GM19455 (cell line): ENCODE data around the gene NAA38.

Experiments used
- ATAC-seq: cut with Tn5 transposase; IDR thresholded peaks from one replicate; pipeline ENCODE4 v1.9.1; 2021; ENCODE audit not compliant: unreplicated experiment

The NAA38 gene

GRCh38 chr17:7856811-7857712, at the start of gene NAA38:
NAA38 (minus strand) TSS chr17:7857559; CDS start chr17:7857463, 96 bp downstream.
- peak; percentile 71 for ATAC-seq

GRCh38 chr17:7903154-7904103, 46.1 kb upstream of the NAA38 start:
- no peak for ATAC-seq

DNA sequence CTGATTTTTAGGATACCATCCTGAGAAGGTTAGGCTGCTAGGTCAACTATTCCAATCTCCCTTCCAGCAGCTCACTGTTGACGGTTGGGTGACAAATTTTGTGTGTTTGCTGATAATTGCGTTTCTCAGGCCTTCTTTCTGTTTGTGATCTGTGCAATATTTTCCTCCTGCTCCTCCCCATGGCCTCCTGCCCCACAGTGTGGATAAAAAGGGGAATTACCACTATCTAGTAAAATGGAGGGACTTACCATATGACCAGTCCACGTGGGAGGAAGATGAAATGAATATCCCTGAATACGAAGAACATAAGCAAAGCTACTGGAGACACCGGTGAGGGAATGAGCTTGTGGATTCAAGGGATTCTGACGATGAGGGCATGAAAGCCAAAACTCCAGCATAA, 40.4 kb upstream of the NAA38 start:
- no peak for ATAC-seq

GRCh38 chr17:7897090-7897489, 39.7 kb upstream of the NAA38 start:
- ATAC-seq: no peak

DNA sequence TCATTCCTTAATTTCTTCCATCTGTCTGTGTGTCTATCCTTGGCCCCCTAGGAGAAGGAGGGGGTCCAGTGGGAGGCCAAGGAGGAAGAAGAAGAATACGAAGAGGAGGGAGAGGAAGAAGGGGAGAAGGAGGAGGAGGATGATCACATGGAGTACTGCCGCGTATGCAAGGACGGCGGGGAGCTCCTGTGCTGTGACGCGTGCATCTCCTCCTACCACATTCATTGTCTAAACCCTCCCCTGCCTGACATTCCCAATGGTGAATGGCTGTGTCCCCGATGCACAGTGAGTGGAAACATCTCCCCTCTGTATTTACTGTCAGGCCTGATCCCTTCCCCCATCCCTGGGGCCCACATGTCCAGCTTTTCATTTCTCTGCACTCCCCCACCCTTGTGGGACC, 37.5 kb upstream of the NAA38 start:
- ATAC-seq: no peak

- no peak for ATAC-seq
Measured at GRCh38 chr17:7894226-7894625, 36.9 kb upstream of the NAA38 start.

DNA sequence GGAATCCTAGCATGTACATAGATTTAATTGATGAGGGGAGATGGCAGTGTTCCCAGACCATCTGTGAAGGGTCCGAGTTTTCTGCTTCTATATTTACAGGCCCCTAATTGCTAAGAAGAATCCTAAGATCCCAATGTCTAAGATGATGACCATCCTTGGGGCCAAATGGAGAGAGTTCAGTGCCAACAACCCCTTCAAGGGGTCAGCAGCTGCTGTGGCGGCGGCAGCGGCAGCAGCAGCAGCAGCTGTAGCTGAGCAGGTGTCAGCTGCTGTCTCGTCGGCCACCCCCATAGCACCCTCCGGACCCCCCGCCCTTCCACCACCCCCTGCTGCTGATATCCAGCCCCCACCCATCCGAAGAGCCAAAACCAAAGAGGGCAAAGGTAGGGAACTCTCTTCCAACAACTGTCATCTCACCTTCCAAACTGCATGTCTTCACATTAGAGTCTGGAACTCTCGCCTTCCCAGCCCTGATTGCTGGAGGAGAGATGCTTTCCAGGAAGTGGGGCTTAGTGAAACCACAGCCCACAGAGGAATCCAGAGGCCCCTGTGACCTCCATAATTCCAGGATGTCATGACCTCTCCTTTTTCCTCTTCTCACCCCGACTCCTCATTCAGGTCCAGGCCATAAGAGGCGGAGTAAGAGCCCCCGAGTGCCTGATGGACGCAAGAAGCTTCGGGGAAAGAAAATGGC, 36.0 kb upstream of the NAA38 start:
- ATAC-seq: no peak

GRCh38 chr17:7889166-7889955, 32.0 kb upstream of the NAA38 start:
- ATAC-seq: no peak

GRCh38 chr17:7888184-7888920, 31.0 kb upstream of the NAA38 start, which contains the start of gene CHD3:
CHD3 (plus strand) TSS chr17:7888789; CDS start chr17:7889001, 212 bp downstream.
- ATAC-seq: no peak

DNA sequence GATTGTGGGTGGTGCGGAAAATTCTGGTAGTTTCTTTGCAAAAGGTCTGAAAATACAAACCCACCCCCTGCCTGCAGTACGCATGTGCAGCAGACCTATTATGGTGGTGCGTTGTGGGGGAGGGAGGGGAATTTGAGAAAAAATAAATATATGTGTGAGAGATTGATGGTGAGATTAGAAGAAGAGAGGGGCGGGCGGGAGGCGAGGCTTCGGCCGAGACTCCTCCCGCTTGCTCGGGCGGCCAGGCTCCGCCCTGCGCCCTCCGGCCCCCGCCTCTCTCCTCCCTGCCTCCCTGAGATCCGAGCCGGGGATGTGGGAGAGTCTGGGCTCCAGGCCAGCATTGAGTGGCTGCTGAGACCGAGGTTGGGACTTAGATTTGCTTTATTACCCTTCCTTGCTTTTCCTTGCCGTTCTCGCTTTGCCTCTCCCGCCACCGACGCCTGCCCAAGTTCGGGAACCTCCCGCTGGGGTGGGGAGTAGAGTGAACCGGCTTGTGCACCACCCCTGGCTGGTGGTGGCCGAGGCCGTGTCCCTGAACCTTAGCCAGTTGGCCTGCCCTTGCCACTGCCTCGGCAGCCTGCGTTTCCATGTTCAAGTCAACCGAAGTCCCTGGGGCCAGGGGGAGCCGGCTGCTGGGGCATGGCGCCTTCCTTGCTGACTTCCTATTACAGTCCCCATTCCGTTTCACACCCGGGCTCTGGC, 30.3 kb upstream of the NAA38 start:
- no peak for ATAC-seq

DNA sequence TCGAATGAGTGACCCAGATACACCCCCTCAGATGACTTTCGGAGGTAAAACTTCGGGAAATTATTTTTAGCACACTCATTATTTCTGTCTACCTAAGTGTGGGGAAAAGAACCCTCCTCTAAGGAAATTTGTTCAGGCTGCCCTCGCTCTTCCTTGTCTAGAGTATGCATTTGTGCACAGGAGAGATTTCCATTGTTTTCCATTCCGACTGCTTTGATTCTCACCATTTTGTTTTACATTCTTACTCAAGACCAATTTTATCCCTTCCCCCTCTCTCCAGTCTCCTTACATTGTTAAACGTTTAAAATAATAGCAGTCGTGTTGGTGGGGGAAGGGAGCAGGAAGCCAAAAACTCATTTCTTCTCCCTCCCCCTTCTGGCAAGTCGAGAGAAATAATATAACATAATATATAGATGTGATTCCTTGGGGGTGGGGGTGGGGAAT, 29.7 kb upstream of the NAA38 start:
- ATAC-seq: no peak

- no peak for ATAC-seq
Measured at GRCh38 chr17:7886227-7887037, 29.1 kb upstream of the NAA38 start.

- no peak for ATAC-seq
Measured at GRCh38 chr17:7885367-7886226, 28.2 kb upstream of the NAA38 start.

DNA sequence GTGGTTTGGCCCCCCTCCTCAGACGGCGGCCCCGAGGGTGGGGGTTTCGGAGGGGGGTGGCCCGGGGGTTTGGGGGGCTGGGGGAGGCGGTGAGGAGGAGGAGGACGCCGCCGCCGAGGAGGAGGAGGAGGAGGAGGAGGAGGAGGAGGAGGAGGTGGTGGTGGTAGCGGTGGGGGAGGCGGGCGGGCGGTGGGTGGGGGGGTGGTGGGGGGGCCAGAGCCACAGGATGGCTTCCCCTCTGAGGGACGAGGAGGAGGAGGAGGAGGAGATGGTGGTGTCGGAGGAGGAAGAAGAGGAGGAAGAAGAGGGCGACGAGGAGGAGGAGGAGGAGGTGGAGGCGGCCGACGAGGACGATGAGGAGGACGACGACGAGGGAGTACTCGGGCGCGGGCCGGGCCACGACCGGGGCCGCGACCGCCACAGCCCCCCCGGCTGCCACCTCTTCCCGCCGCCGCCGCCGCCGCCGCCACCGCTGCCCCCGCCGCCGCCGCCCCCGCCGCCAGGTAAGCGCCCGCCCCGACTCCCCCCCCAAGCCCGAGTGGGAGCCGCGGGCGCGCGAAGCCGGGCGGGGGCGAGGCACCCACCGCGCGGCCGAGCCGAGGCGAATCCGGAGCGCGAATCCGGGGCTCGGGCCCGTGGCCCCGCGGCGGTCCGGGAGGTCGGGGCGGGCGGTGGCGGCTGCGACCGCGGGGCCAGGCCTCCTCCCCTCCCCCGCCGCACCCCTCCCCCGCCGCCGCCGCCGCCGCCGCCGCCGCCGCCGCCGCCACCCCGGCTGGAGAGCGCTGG, 27.4 kb upstream of the NAA38 start:
- ATAC-seq: no peak

DNA sequence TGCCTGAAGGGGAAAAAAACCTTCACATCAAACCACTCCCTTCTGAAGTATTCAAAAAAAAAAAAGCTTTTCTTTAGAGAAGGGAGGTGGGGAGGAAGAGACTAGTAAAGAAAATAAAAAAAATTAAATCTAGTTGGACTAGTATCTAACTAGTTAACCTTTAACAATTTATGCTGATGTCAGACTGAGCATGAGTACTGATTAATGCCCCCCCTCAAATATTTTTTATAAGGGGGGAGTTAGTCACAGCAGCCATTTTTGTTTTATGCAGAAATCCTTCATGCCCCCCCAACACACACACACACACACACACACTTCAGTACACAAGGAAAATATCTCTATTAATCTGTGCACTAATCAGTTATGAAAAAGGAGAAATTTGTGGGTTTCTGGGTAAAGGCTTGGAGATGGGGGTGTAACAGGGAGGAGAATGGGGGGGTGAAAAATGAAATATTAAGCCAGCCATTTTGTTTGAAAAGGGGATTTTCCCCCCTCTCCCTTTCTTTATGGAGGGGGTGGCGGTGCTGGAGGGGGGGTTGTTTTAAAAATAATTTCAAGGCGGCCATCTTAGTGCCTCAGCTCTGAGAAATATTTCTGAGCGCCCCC, 26.5 kb upstream of the NAA38 start:
- ATAC-seq: no peak

DNA sequence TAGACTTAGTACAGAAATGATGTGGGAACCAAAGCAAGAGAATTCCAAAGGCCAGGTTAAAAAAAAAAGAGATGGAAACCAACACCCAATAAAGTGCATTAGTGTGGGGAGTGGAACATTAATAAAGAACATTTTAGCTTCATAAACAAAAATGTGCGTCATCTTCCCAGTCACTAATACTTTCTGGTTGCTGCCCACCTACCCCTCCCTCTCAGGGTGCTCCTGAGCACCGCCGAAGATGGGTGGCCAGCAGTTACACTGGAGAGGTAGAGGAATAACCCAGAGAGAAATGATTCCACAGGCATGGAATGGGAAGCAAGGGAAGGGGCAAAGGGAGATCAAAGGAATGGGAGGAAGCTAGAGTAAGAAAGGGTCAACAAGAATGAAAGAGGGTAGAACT, 25.3 kb upstream of the NAA38 start:
- no peak for ATAC-seq
